NCI-H2107 treated with DMSO at 0.1 percent for 48 hours (cell line): ENCODE data around the gene ELOVL2.

ENCODE experiments used
- DNase-seq: peaks from one replicate; lab custom pipeline; 2025; ENCODE audit not compliant: unreplicated experiment; lab: John Stamatoyannopoulos, UW

Gene ELOVL2

DNA sequence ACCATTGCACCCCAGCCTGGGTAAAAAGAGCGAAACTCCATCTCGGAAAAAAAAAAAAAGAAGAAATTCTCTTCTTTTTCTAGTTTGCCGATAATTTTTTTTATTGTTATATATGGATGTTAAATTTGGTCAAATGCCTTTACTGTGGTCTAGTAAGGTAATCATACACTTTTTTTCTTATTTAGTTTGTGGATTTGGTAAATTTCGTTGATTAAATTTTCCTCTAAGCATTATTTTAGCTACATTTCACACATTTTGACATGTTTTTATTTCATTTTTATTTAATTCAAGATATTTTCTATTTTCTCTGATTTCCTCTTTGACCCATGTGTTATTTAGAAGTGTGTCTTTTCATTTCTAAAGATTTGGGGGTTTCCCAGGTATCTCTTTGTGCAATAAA is 18.0 kb upstream of the ELOVL2 start:
- no peak for DNase-seq

- no peak for DNase-seq
Measured at GRCh38 chr6:11058406-11058805, 14.3 kb upstream of the ELOVL2 start.

DNA sequence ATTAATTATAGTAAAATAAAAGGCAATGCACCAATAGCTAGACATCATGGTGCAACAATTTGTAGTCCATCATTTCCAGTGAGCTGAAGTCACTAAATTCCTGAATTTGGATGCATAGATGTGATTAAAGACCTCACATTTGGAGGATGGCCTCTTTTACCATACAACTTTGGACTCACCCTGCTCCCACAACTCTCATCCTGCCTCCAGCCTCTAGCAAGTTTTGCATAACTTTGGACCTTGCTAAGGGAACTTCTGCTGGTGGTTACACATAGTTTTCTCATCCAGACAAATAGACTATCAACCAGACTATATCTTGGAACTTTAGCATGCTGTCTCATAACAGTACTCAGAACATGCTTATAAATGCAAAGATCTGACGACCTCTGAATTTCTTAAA is 12.8 kb upstream of the ELOVL2 start:
- no peak for DNase-seq

DNA sequence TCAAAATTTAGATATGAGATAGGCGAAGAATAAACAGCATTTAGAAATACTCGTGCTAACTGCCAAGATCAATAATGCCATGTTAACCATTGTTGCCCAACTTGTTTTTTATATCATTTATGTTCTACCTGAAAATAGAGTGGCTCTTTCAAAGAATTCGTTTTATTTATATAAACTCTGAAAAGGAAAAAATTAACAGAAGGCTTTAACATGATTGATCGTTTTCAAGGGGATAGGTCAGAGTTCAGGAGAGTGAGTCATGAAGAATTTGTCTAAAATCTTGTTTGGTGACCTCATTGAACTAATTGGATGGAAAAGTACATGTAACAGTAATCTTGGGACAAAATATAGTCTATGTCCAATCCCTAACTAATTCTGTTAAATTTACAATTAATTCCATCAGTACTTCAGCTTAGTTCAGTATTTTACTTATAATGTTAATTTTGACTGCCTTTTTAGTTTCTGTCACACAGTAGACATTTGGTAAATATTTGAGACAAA is 11.1 kb upstream of the ELOVL2 start:
- DNase-seq = no peak

DNA sequence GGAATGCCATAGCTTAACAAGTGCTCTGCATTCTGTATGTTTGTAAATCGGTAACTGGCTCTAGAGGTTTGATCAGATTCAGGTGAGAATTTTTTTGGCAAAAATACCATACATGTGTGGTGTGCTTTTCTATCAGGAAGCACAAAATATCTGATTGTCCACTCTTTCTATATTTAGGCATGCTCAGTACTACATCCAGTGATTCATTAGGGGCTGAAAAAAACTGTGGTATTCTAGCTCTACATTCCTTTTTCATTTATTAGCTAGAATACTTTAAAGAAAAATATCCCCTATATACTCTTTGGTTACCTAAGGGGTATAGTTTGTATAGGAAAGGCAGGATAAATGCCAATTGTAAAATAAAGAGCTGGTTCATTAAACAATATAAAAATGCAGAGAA is 10.6 kb upstream of the ELOVL2 start:
- no peak for DNase-seq

- DNase-seq = no peak
Measured at GRCh38 chr6:11053307-11053706, 9.2 kb upstream of the ELOVL2 start.

GRCh38 chr6:11050731-11051130 is 6.6 kb upstream of the ELOVL2 start:
- DNase-seq = no peak

DNA sequence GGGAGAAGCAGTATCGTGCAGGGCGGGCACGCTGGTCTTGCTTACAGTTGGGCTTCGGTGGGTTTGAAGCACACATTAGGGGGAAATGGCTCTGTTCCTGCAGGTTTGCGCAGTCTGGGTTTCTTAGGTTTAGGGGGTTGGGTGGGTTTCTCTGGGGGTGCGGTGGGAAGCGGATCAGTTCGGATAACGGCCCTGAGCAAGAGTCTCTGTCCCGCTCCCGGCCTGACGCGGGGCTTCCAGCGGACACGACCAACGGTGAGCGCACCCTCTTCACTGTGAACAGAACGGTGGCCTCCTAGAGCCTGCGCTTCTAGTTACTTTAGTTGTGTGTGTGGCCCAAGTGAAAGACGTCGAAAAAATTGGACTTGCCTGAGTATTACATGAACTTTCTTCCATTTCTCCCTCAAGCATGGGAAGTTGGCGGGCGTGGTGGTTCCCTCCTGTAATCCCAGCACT is 635 bp upstream of the ELOVL2 start:
- no peak for DNase-seq

- no peak for DNase-seq
Measured at GRCh38 chr6:11043378-11043960, 636 bp downstream of the ELOVL2 start.

- no peak for DNase-seq
Measured at GRCh38 chr6:11042750-11043377, 1.2 kb downstream of the ELOVL2 start.

GRCh38 chr6:11042025-11042749 is 1.9 kb downstream of the ELOVL2 start:
- DNase-seq = no peak

GRCh38 chr6:11040134-11040533 is 4.0 kb downstream of the ELOVL2 start:
- DNase-seq = peak; percentile 31

DNA sequence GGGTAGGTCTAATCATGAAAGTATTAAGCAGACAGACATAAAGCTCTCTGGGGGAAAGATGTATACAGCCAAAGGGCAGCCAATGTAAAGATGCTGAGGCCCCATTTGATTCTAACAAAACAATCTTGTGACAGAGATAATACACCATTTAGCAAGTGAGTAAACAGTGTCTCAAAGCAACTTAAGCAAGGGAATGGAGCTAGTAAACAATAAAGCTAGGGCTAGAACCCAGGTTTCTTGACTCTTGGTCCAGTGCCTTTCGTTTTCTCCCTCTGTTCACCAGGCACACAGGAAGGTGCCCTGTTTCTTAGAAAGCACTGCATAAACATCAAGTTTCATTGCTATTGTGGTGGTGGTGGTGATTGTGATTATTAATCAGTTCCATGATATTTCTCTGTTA is 5.1 kb downstream of the ELOVL2 start:
- DNase-seq = no peak

GRCh38 chr6:11036977-11037430 is 7.1 kb downstream of the ELOVL2 start:
- no peak for DNase-seq

DNA sequence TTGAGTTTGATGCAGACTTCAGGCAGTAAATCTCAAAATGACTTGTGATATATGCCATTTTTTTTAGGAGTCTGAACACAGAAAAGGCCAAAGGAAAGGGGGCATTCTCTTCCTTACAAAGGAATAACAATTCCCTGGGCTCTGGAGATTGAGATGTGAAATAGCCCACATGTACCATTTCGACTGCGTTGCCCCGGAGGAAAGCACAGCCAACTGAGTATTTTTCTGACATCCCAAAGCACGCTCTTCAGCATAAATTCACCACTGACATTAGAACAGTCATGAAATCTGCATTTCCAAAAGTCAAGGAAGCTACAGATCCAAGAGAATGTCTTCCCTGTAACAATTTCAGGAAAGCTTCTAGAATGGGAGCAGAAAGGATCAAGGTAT is 7.8 kb downstream of the ELOVL2 start:
- DNase-seq = no peak

GRCh38 chr6:11035616-11036350 is 8.3 kb downstream of the ELOVL2 start:
- no peak for DNase-seq

- no peak for DNase-seq
Measured at GRCh38 chr6:11033825-11034224, 10.3 kb downstream of the ELOVL2 start.

DNA sequence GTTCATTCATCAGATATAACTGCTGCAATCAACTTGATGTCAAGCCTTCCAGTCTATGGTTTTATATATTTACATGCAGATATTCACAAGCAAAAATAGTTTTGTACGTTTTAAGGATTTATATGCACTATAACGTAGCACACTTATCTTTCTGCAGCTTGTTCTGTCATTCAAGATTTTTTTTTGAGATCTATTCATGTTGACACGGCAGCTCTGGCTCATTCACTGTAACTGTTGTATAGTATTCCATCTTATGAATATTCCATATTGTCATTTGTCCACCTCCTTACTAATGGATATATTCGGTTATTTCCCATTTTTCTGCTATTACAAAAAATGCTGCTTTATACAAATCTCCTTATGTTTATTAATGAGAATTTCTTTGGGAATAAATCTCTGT is 13.2 kb downstream of the ELOVL2 start:
- DNase-seq = no peak

DNA sequence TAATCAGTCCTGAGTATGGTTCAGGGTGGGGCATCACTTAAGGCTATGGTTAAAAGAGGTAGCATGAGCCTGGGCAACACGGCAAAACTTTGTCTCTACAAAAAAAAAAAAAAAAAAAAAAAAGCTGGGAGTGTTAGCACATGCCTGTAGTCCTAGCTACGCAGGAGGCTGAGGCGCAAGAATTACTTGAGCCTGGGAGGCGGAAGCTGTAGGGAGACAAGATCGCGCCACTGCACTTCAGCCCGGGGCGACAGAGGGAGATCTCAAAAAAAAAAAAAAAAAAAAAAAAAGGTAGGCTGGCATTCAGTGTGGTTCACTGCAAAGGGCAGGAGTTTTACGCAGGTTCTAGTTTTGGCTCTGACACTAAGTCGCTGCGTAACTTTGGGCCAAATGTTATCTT is 15.1 kb downstream of the ELOVL2 start:
- DNase-seq = no peak

- DNase-seq = no peak
Measured at GRCh38 chr6:11027565-11028110, 16.5 kb downstream of the ELOVL2 start.

DNA sequence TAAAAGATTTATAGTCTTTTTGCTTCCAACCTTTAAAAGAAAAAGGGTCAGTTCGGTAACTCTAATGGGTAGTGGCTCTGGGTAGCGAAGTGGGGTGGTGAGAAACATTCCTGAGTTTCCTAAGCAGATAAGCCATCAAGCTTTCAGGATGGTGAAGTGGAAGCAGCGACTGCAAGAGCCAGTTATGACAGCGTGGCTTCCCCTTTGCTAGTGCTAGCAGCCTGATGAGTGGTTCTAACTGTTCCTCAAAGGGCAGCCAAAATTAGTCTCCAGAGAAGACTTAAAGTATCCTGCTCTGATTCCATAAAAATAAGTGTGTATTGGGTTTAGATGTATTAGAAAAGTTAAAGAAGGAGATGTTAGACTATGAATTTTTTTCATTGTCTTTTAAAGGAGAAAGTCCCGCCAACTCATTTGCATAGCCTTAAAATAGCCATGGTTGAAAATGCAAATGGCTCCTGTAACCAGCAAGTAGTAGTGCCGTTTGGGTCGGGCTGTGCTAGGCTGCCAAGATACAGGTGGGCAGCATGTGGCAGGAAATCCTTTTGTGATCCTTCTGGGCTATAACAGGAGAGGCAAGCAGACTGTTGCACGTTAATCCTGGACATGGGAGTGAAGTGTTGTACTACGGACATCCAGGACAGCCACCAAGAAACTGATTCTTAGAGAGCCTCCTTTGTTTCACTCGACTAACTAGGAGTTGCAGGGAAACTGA is 18.0 kb downstream of the ELOVL2 start:
- no peak for DNase-seq
